ENCODE measurements around the gene PTPRM.

Gene PTPRM

DNA sequence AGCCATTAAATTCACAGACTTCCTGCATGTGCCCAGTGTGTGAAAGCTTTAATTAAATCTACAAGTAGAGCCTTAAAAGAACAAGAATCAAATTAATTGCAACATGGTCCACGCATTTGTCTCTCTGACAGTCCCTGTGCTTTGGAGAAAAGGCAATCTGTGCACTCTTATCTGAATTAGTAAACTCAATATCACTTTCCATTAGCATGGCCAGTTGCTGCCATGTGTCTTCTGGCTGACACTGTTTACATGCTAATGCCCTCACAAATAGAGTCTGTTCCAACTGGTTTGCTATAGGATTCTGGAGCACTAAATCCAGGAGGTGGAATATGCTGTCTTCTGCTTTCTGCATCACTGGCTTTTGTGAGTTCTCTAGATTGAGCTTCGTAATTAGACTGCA lies 607.7 kb downstream of the PTPRM start:
- no peak for DNase-seq (ENCODE audit: low read depth)

GRCh38 chr18:8175501-8176061 lies 608.5 kb downstream of the PTPRM start:
- no peak for DNase-seq (ENCODE audit: low read depth)

- no peak for DNase-seq (ENCODE audit: low read depth)
Observed at GRCh38 chr18:8176109-8176508, 609.0 kb downstream of the PTPRM start.

DNA sequence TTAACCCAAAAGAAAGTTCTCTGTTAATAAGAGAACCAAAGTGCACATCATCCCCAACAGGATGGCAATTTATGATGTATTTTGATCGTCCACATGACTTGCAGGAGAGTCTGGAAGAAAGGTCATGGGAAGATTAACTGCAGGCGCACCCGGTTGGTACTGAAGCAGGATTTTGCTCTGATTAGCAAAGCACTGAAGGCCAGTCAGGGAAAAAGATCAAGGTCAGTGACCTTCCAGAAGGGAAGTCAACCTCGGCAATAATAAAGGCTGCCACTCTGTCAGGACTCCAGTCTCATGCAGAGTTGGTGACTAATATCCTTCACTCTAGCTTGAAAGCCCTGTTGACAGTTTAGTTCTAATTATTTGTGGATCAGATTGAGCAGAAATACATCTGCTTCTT lies 609.4 kb downstream of the PTPRM start:
- no peak for DNase-seq (ENCODE audit: low read depth)

DNA sequence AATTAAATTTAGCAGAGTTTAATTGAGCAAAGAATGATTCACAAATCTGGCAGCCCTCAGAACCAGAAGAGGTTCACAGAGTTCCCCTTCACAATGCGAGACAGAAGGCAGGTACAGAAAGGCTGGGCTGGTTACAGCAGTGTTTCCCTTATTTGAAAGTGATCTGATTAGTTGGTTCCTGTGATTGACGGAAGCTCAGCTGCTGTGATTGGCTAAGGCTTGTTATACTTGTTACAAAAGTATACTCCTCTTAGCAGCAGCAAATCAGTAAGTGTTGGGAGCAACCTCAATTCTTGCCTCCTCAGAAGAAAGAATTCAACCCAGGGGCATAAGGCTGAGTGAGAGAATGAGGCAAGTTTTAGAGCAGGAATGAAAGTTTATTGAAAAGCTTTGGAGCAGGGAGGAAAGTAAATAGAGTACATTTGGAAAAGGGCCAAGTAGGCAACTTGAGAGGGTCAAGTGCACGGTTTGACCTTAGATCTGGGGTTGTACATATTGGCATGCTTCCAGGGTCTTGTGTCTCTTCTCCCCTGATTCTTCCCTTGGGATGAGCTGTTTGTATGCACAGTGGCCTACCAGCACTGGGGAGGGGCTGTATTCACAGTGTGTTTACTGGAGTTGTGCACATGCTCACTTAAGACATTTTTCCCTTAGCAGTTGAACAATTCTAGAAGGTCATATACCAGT lies 610.4 kb downstream of the PTPRM start:
- DNase-seq (ENCODE audit: low read depth), result no peak

DNA sequence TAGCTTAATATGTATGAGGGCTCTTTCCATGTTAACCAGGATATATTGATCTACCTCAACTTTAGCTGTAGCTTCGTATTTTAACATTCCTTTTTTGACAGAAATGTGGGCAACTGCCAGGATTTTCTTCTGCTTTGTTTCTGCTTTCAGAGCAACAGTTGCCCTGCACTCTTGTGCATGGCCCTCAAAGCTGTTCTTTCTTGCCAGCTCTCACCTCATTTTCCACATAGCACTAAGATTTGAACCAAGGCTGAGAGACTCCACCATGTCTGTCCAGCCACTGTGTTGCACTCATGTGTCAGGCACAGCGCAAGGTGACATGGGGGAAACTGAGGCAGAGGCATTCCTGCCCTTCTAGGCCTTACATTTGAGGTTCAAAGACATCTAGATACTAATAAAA lies 619.3 kb downstream of the PTPRM start:
- DNase-seq (ENCODE audit: low read depth), result no peak

DNA sequence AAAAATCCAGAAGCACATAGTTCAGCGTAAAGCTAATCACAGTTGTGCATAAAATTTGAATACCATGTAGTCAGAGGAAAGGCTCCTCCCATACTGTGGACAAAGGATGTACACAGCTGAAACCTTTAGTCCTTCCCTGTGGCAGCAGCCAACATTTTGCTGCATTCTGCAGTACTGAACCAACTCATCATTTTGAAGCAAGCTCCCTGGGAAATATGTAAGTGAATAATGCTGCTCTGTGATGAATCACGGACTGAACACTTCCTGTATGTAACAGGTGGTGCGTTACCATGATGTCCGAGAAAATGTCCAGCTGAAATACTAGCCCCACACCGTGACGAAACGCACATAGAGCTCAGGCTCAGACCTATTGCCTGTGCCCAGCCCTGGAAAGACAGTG lies 621.1 kb downstream of the PTPRM start:
- no peak for DNase-seq (ENCODE audit: low read depth)

- DNase-seq (ENCODE audit: low read depth), result no peak
Observed at GRCh38 chr18:8190980-8191379, 623.9 kb downstream of the PTPRM start.

DNA sequence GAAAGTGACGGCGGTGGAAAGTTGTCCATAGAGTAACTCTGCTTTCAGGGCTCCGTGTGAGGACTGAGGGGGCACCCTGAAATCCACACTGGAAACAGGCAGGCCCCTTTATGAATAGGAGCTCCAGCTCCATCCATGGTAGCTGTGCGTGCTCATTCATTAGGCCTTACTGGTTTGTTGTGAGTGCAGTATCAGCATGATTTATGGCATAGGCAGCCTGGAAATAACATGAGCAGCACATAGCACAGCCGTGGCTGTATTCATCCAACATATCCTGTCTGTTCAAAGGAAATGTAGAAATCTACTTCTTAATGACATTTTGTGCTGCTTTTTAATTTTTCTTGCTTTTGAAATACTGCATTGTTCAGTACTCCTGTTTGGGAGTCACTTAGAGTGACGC lies 627.3 kb downstream of the PTPRM start:
- no peak for DNase-seq (ENCODE audit: low read depth)

DNA sequence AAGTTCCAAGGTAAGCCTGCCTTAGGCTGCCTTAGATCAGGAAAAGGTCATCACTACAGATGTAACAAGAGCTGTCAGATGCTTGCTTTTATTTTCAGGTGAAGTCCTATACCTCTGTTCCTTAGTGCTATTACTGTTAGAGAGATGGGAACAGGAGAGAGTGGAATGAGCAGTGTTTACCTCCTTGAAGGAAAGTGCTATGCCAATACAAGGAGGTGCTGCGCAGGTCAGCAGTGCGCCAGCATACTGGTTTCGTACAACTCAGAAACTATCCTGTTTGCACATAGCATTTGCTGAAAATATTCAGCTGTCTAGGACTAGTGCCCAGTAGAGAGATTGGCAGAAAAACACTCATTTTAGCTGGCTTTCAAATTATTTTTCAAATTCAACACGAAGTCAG lies 629.1 kb downstream of the PTPRM start:
- DNase-seq (ENCODE audit: low read depth), result no peak

GRCh38 chr18:8197499-8197898 lies 630.4 kb downstream of the PTPRM start:
- DNase-seq (ENCODE audit: low read depth), result no peak

DNA sequence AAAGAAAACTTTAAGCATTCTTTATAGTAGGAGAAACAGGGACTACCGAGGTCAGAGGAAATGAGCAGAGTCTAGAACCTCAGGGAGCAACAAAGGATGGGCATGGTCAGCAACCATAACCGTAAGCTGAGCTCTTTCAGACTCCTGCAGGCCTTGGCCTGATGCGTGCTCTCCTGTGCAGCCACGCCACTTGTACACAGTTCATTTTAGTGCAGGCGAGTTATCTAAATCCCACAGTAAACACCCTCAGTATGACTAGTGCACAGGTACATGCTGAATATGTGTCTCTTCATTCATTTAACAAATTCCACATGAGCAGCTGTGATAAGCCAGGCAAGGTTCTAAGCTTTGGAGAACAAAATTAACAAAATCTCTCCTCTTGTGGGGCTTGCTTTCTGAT lies 640.9 kb downstream of the PTPRM start:
- DNase-seq (ENCODE audit: low read depth), result no peak

DNA sequence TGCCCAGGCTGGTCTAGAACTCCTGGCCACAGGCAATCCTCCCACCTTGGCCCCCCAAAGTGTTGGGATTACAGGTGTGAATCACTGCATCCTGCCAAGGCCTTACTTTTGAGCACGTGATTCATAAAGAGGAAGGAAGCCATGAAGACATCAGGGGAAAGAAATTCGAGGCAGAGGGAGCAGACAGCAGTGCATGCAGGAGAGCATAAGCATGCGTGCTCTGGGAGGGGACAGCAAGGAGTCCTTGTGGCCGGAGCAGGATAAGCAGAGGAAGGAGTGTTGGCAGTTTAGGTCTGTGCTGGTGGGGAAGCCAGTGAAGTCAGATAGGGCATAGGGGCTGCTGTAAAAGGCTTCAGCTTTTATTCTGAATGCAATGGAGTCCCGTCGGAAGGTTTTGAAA lies 641.6 kb downstream of the PTPRM start:
- no peak for DNase-seq (ENCODE audit: low read depth)

- no peak for DNase-seq (ENCODE audit: low read depth)
Observed at GRCh38 chr18:8212896-8213780, 646.0 kb downstream of the PTPRM start.

GRCh38 chr18:8215741-8216140 lies 648.6 kb downstream of the PTPRM start:
- no peak for DNase-seq (ENCODE audit: low read depth)

GRCh38 chr18:8217051-8217564 lies 650.0 kb downstream of the PTPRM start:
- DNase-seq (ENCODE audit: low read depth), result no peak

DNA sequence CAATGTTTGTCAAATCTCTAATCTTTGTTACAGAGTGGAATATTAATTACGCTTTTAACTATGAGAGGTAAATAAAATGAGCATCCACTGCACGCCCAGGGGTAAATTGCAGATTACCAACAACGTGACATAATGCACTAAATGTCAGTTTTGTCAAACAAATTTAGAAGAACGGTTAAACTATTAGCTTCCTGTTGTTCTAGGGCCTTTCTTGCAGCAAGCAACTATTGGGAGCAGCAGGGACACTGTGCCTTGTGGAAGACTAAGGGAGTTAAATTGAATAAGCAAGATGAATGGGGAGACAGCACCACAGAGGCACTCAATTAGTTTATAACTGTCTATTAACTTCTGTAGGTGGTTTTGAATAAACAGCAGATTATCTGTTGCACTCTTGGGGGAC lies 651.1 kb downstream of the PTPRM start:
- DNase-seq (ENCODE audit: low read depth), result no peak

- DNase-seq (ENCODE audit: low read depth), result no peak
Observed at GRCh38 chr18:8221452-8221851, 654.3 kb downstream of the PTPRM start.

DNA sequence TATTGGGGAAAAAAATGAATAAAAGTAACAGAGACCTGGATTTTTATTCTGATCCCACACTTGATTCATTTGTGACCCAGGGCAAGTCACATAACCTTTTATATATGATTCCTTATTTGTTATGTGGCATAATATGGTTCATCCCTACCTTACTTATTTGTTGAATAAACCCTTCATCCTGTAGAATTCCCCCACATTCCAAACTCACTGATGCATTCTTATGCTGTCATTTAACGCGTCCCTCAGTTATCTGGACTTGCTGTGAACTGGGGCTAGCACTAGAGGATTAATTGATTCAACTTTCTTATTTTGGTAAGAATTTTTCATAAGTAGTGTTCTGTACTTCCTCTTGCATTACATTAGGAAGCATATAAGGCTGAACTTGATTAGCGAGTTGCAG lies 657.5 kb downstream of the PTPRM start:
- no peak for DNase-seq (ENCODE audit: low read depth)

GRCh38 chr18:8229040-8229439 lies 661.9 kb downstream of the PTPRM start:
- DNase-seq (ENCODE audit: low read depth), result no peak

DNA sequence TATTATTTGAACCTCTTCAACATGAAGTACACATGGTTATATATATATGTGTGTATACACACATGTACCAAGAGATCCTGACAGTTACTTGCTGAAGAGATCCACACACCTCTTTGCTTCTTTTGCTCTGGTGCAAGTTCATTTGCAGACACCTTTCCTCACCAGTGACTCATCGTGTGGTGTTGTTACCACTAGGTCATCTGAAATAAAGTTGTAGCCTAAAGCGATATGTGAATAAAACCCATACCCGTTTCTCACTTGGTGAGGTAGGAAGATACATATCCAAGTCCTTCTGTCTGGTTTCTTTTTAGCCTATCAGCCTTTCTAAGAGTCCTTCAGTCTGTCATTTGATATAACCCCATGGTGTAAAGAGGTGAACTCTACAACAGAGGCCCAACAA lies 662.7 kb downstream of the PTPRM start:
- no peak for DNase-seq (ENCODE audit: low read depth)

- no peak for DNase-seq (ENCODE audit: low read depth)
Observed at GRCh38 chr18:8231316-8231715, 664.2 kb downstream of the PTPRM start.

GRCh38 chr18:8232791-8233190 lies 665.7 kb downstream of the PTPRM start:
- no peak for DNase-seq (ENCODE audit: low read depth)

Measured in stimulated activated CD8-positive, alpha-beta memory T cell treated with anti-CD3 and anti-CD28 coated beads, Interleukin-7, amount 100 ng/mL, for 24 hours (primary cell).